ENCODE measurements around the gene FOXJ3.

The FOXJ3 gene

DNA sequence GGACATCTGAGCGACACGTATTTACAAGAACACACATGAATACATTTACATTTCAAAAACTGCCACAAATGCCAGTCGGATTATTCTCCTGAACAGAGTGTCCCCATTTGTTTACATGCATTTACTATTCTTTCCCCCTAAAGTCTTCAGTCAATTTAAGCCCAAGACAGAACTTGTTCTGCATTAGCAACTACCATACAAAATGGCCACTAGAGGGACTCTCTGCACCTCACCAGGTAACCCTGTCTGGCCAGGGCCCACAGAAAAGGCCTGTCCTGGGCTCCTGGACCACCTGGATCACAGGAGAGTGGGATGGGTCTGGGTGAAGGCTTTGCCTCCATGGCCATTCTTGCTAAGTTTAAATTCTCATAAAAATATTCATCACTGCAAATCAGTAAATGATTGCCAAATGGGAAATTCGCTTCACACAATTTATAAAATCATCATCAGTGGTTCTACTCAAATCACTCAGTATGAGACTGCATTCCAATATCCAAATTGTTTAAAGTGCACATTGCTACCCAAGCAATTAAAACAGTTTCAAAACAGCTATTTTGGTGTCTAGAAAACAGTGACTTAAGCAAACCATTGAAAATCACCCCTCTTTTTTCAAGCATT, 158.0 kb downstream of the FOXJ3 start:
- peak; percentile 64 for DNase-seq (ENCODE audit: low read depth, low spot score)
- no peak overlapping the region for H3K4me3 ChIP-seq (ENCODE audit: low read length)

DNA sequence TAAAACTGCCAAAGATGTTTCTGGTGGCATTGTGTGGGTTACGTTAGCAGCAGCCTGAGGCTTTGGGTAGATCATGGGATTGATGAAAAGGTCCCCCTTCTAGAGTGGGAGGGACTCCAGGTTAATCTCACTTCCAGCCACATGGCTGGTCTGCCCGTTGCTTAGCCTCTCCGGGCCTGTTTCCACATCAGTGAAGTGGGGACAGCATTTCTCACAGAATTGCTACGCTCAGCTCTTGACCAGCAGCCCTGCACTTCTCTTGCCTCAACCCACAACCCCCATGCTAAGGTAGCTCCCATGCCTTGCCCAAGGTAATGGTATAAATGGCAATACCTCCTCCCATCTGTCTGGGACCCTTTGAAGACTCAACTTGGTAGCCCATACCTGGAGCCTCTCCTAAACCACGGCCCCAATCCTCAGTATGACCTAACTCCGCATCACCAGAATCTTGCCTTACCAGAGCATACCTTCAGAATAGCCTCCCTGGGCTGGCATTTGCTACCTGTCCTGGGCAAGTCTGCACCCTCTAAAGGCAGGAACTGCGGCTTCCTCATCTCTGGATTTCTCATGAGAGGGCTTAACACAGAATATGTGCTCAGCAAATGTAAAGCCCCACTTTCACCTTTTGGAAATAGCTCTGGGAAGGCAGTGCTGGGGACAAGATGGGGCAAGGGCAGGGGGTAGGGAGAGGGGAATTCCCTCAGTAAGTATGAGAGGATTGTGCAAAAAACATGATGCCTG, 159.6 kb downstream of the FOXJ3 start:
- no peak overlapping the region for H3K4me3 ChIP-seq (ENCODE audit: low read length)
- no peak for DNase-seq (ENCODE audit: low read depth, low spot score)

DNA sequence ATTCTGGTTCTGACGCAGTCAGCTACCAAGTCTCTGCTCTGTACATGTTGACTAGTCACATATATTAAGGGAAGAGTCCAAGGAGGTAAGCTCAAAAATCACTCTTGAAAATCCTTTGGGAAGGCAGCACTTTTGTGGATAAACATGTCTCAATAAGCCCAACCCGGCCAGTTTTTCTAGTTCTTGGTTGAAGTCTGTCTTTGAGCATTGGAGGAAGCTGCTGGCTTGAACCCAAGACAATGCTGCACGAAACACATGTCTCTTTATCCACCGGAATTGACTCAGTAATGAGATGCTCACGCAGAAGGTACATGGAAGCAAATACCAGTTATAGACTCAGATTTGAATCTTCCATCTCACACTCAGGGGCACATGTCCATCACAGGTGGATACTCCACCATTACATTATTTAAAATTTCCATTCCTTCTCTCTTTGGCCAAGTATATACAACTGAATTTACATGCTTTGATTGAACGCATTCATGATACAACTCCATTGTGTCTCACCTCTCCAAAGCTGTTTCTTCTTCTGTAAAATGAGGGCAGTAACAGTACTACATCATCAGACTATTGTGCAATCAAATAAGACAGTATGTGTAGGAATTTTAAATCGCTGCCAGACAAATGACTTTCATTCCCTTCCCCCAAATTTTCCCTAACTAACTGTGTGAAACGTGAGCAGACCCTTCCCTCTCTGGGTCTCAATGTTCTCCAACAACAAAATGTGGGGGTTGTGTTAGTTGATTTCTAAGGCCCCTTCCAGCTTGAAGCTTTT, 160.9 kb downstream of the FOXJ3 start:
- no peak for DNase-seq (ENCODE audit: low read depth, low spot score)
- no peak overlapping the region for H3K4me3 ChIP-seq (ENCODE audit: low read length)

DNA sequence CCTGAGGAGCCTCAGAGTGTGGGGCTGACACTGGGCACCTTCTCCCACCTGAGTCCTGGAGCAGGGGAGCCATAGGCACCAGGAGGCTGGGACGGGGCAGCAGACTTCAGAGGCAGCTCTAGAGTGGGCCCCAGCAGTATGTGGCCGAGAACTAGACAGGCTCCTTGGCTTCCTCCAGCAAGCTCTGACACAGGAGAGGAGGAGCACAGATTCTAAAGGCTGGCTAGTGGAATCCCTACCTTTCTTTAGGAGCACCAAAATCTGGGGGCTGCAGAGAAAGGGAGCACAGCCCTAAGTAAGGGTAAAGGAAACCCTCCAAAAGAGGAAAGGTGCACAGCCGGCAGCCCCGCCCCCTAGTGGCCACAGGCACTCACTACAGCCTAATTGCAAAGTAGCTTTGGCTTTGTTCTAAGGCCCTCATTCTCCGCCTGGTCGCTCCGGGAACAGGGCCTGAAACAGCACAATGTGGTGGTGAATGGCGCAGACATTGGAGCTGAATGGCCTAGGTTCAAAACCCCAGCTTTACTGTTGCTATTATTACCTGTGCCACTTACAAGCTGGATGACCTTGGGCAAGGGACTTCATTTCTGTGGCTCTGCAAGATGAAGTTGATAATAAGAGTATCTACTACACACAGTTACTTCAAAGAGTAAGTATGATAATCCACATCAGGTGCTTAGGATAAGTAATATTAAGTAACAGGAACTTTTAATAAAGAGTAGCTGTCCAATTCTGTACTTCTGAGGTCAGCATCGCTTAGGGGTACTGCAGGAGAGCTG, 161.7 kb downstream of the FOXJ3 start:
- peak; percentile 54 for DNase-seq (ENCODE audit: low read depth, low spot score)
- H3K4me3 ChIP-seq (ENCODE audit: low read length): no peak overlapping the region

DNA sequence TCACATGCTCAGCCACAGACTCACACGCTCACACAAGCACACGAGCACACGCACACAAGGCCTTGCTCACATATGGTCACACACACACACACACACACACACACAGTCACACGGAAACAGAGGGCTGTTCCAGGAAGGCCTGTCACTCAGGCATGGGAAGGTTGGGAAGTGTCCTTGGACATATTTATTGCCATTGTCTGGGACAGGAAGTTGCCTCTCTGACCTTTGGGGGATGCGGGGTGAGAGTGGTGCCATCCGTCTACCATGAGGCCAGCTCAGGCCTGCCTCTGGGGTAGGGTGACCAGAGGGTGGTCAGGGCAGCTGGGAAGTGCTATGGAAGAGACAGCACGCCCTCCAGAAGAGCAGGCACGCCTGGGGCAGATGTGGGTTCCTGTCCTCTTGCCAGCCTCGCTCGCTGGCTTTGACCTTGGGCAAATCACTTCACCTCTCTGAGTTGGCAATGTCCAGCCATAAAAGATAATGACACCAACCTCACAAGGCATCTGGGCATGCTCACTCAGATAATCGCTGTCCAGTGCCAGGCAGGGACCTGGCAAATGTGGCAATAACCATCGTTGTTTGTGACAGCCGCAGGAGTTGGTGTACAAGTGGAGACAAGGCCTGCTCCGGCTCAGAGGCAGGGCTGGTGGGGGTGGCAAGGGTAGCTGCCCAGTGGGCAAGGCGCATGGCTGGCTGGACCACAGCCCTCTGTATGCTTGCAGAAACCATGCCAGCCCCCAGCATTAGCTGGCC, 162.5 kb downstream of the FOXJ3 start:
- no peak overlapping the region for H3K4me3 ChIP-seq (ENCODE audit: low read length)
- no peak for DNase-seq (ENCODE audit: low read depth, low spot score)

DNA sequence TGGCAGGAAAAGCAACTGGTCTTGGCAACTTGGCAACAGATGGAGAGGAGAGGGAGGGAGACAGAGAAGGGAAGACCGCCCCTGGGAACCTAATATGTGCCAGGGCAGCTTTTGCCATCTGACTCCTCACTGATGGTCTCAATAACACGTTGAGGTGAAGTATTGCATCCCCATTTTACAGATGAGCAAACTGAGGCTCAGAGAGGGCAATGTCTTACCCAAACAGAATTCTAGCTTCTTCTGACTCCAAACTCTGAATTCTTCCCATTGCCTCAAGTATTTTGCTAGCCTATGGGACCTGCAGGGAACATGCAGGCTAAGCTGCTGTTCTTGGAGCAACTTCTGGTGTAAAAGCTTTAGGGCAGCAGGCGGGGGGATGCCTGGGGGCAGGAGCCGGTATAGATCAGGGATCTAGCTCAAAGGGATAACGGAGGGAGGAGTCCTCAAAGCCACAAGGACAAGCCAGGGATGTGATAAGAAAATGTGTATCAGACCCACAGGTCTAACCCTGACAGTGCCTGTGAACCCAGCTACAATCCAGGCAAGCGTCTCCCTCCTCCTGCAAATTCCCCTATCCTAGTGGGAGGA, 163.3 kb downstream of the FOXJ3 start:
- DNase-seq (ENCODE audit: low read depth, low spot score): no peak
- no peak overlapping the region for H3K4me3 ChIP-seq (ENCODE audit: low read length)

DNA sequence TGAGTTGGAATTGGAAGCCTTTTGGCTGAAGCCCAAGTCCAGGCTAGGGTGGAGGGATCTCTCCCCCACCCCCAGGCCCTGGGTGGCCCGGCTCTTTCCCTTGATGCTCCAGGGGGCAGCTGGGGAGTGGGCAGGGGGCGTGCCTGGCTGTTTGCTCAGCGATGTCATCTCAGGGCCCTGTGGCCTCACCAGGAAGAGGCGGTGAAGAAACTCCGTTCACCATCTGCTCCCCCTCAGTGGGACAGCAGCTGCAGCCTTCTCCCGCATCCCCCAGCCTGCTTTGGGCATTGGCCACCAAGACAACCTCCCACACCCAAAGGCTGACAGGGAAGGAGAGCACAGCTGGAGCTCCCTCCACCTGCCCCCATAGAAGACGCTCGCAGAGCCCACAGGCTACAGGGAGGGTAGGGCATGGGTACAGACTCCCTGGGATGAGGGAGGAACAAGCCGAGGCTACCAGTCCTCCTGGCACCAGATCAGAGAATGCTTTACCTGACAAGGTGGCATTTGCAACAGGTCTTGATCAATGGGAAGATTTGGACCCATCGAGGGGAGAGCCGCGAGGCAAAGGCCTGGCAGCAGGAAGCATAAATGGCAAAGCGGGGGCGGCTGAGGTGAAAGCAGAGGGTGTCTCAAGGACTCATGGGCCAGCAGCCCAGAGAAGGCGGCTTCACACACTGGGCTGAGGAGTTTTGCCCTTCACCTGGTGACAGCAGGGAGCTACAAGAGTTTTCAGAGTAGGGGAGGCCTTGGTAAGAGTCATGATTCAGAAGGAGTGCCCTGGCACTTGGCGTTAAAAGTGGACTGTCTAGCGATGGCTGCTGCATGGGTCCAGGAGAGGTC, 164.0 kb downstream of the FOXJ3 start:
- no peak for DNase-seq (ENCODE audit: low read depth, low spot score)
- H3K4me3 ChIP-seq (ENCODE audit: low read length): no peak overlapping the region

DNA sequence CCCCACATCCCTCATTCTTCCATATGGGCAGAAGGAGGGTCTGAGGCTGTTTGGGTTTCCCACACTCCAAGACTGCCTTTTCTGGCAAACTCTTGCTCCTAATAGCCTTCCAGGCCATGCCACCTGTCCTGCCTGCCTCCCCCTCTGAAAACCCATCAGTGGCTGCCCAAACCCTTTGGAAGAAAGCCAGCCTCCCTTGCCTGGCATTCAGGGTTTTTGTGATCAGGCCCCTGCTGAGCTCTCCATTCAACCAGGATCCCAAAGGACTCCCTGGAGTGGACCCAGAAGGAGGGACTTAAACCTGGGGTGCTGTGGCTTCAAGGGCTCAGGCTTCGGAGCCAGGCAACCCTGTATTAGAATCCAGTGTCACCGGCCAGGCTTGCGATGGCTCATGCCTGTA, 166.3 kb downstream of the FOXJ3 start:
- no peak for DNase-seq (ENCODE audit: low read depth, low spot score)
- no peak overlapping the region for H3K4me3 ChIP-seq (ENCODE audit: low read length)

DNA sequence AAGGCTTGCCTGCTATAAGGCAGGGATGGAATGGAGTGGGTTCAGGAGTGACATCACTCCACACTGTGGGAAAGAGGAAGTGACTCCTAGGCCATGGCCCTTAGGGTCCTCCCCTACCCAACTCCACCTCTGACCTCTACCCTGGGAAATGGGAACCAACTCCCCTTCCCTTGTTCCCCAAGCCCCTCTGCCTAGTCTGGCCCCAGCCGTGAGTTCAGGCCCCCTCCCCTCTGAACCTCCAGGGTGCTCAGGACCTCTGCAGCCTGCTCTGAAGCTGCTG, 166.7 kb downstream of the FOXJ3 start:
- DNase-seq (ENCODE audit: low read depth, low spot score): no peak

DNA sequence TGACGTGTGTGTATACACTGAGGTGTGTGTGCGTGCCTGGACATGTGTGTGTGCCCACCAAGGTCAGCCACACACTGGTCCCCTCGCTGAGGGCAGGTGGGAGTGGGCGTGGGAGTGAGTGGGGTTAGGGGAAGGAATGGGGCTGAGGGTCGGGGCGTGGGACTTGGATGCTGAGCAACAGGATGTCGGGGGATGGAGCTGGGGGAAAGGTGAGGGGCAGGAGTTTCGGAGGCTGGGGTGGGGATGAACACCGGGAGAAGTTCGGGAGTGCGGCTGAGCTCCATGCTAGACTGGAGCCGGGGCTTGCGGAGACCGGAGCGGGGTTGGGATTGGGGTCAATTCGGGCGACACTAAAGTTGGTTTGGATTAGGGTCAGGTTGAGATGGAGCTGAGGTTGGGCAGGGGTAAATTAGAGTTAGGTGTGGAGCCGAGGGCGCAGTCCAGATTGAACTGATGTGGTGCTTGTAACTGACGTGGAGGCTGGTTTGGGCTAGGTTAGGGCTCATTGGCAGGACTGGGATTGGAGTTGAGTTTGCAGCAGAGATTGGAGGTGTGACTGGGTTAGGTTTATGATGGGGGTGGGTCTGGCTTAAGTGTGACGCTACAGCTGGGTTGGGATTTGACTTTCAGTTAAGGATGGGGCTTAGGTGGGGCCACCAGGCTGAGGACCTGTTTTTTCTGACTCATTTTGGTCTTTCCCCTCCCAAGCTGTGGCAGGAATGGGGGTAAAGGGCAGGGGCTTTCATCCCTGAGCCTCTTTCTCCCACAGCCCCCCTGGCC, 167.2 kb downstream of the FOXJ3 start:
- no peak for DNase-seq (ENCODE audit: low read depth, low spot score)
- no peak overlapping the region for H3K4me3 ChIP-seq (ENCODE audit: low read length)

More for the DNA sequence above, 166.7 kb downstream of the FOXJ3 start:
- no peak overlapping the region for H3K4me3 ChIP-seq (ENCODE audit: low read length)

DNA sequence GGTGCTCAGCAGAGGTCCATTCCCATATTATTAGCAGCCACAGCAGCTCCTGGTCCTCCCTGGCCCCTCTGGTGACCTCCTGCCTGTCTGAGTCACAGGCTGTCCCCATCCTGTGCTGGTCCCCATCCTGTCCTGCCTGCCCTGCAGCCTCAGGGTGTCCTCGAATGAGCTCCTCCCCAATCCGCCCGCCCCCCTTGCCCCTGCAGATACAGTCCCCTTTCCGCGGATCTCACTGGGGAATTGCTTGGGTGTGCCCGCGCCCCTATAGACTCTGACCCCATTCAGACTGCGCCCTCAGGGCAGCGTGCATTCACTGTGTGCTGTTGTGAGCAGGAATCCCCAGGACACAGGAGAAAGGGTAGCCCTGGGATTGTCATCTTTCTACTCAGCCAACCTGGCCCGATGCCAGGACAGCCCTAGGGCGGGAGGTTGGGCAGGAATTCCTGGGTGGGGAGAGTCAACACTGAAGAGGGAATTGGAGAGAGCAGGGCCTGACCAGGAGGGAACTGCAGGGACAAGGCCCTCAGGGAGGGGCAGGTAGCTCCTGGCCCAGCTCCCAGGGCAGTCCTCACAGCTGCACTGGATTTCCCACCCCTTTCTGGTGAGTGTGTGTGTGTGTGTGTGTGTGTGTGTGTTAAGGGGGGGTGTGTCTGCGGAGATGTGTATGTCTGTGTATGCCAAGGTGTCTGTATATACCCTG, 169.4 kb downstream of the FOXJ3 start:
- DNase-seq (ENCODE audit: low read depth, low spot score): no peak
- no peak overlapping the region for H3K4me3 ChIP-seq (ENCODE audit: low read length)

DNA sequence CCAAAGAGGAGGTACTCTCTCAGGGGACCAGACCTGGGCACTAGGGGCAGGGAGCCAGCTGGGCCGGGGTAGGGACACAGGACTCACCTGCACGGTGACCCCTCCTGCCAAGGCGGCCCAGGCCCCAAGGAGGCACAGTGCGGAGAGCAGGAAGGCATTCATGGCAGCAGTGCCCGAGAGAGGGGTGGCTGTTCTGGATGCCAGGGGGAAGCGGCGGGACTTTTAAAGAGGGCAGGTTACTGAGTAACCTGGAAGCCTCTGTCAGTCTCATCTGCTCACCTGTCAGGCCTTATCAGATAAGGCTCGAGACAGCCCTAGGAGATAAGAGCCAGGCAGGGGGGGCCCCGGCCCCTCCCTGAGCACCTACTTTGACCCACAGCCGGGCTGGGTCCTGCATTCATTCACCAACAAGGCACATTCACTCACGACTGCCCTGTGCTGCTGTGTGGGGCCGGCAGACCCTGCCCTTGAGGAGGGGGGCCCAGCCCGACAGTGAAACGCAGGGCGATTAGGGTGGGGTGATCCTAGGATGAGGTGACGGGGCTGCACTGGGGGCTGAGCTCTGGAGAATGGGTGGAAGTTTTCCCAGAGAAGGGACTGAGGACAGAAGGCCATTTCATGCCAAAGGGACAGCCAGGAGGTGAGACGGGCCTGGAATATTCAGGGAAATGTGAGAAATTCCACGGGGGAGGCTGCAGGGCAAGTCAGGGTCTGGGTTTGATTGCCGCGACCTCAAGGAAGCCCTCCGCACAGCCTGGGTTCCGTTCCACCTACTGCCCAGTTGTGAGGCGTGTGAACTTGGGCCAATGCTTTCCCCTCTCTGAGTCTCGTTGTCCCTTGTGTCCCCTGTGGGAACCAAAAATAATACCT, 170.2 kb downstream of the FOXJ3 start, which contains the start of gene GUCA2A:
Gene GUCA2A (minus strand): TSS at position 195 of the 870 bp plus-strand sequence. CDS start 33 bp downstream, at position 162.
- no peak for DNase-seq (ENCODE audit: low read depth, low spot score)
- H3K4me3 ChIP-seq (ENCODE audit: low read length): no peak within 1 kb of the TSS

DNA sequence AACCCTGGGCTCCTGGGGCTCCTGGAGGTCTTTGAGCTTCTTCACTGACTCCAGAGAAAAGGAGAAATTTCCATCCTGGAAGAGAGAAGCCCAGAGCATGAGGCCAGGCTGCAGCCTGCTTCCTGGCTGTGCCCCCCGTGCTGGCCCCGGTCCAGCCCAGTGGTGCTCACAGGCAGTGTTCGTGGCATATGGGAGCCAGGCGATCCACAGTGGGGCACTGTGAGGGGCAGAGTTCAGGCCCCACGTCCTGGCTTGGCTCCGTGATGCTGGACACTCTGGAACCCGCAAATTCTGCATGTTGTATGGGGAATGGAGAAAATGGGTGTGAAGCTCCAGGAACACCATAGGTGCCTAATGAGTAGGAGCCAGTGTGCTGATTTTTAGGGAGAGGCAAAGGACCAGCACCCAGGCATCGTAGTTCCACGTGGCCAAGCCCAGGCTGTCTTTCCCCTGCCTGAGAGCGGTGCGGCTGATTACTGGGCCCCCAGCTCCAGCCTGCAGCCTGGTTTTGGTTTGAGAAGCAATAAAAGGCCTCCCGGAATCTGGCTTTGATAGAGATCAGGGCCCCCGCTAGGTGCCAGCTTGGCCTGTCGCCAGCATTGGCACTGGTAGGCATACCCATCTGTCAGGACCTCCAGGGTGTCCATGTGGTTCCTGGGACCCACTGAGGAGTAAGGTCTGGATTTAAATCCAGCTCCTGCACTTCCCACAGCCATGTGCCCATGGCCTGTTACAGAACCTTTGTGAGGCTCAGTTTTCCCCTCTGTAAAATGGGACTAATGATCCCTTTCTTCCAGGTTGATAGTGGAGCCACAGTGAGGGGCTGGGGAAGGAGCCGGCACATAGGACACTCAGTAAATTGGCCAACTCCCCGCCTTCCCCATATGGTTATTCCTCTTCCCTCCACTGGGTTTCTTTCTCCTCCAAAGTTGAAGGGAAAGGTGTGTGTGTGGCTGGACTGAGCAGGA, 171.2 kb downstream of the FOXJ3 start:
- H3K4me3 ChIP-seq (ENCODE audit: low read length): no peak overlapping the region
- no peak for DNase-seq (ENCODE audit: low read depth, low spot score)

DNA sequence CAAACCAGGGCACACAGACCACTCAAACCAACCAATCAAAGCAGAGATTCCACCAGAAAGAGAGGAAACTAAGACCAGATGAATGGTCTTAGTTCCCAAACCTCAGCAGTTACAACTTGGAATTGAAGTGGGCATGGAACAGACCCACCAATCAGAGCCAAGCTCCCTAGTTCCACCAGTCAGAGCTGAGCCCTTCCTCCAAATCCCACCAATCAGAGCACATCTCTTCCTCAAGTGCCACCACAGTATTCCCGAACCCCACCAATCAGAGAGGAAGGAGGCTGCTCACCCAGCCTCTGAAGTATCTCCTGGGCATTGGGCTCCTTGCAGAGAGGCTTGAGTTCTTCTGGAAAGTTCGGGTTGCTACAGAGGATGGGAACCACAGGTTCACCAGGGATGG, 171.9 kb downstream of the FOXJ3 start:
- no peak overlapping the region for H3K4me3 ChIP-seq (ENCODE audit: low read length)
- no peak for DNase-seq (ENCODE audit: low read depth, low spot score)

DNA sequence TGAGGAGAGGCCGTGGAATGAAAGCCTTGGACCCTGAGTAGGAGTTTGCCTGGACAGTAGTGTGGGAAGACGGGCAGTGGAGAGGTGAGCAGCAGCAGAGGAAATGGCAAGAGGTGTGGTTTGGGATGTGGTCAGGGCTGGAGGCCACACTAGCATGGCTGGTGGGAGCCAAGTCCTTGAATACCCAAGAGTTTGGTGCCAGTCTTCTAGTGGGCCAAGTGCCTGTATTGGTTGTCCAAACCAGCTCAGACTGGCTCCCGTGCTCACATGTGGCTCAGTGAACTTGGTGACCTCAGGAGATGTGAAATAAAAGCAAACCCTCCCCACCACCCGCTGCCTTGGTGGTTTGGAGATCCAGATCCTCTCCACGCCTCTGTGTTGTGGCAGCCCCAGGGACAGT, 172.9 kb downstream of the FOXJ3 start:
- H3K4me3 ChIP-seq (ENCODE audit: low read length): no peak overlapping the region
- no peak for DNase-seq (ENCODE audit: low read depth, low spot score)
